BLaER1 (cell line): Measurements from ENCODE around the gene CIROP.

Source experiments
- H3K27ac ChIP-seq: shearing (Covaris generic); formaldehyde crosslinking; 2 replicates; pipeline ENCODE4 v1.8.1; 2022
- H3K27me3 ChIP-seq: shearing (Covaris generic); formaldehyde crosslinking; 2 replicates; pipeline ENCODE4 v1.8.1; 2022
- H3K36me3 ChIP-seq: shearing (Covaris generic); formaldehyde crosslinking; 2 replicates; pipeline ENCODE4 v1.8.1; 2022
- H3K4me1 ChIP-seq: shearing (Covaris generic); formaldehyde crosslinking; 2 replicates; pipeline ENCODE4 v1.8.1; 2022
- H3K4me2 ChIP-seq: shearing (Covaris generic); formaldehyde crosslinking; 2 replicates; pipeline ENCODE4 v1.8.1; 2022
- H3K4me3 ChIP-seq: shearing (Covaris generic); formaldehyde crosslinking; 2 replicates; pipeline ENCODE4 v1.8.1; 2022
- H3K9ac ChIP-seq: shearing (Covaris generic); formaldehyde crosslinking; 2 replicates; pipeline ENCODE4 v1.8.1; 2022
- H3K9me3 ChIP-seq: shearing (Covaris generic); formaldehyde crosslinking; 2 replicates; pipeline ENCODE4 v1.8.1; 2022
- H4K20me1 ChIP-seq: shearing (Covaris generic); formaldehyde crosslinking; 2 replicates; pipeline ENCODE4 v1.8.1; 2022
- Cebpa-rat ChIP-seq: shearing (Covaris generic); IDR thresholded peaks from 2 replicates; pipeline ENCODE4 v1.8.1; 2022

The CIROP gene

DNA sequence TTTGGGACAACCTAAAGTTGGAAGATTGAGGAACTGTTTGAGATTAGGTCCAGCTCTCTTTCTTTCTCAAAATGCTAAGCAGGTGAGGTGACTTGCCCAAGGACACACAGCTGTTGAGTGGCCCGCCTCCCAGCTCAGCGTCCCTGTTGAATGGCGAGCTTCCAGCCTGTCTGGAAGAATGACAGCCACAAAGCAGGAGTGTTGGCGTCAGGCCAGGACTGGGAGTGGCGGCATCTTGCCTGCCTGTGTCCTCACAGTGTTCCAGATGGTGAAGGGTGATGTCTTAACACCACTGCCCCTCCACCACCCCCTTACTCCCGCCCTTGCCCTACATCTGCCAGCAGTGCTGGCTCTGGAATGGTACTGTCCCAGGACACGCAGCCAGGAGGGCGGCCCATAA lies 18.6 kb upstream of the CIROP start:
- Histone ChIP-seq H3K4me3 (no peak overlapping the region), H3K4me2 (no peak overlapping the region), H3K9ac (no peak overlapping the region), H3K4me1 (peaks cover 42% of the 10 kb centered on the region), H3K27me3 (no peaks in the 10 kb centered on the region), H4K20me1 (no peaks in the 10 kb centered on the region), H3K27ac (no peak overlapping the region), H3K9me3 (no peaks in the 10 kb centered on the region), H3K36me3 (no peaks in the 10 kb centered on the region)
- TF ChIP-seq Cebpa-rat, result no peak

DNA sequence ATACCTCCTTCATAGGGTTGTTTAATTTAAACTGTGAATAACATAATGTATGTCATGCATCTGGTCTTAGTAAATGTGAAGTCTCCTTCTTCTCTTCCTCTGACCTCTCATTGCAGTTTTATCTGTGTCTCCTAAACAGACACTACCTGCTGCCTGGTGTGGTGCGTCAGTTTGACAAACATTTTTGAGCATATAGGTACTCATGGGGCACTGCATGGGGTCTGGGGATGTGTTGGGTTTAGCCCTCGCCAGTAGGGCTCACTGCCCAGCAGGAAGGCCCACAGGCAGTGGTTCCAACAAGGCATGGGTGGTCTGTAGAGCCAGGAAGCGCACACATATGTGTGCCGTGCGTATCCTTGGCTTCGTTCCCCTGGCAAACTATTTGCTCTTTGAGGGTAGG lies 17.3 kb upstream of the CIROP start:
- H3K9me3 ChIP-seq, result no peaks in the 10 kb centered on the region
- H3K27ac ChIP-seq, result no peak overlapping the region; the same call in 1 of the 2 replicates
- peaks cover 49% of the 10 kb centered on the region for H3K4me1 ChIP-seq
- H3K4me3 ChIP-seq, result no peak overlapping the region
- H3K36me3 ChIP-seq, result no peaks in the 10 kb centered on the region
- TF ChIP-seq Cebpa-rat, result no peak
- no peaks in the 10 kb centered on the region for H4K20me1 ChIP-seq
- 0 out of 2 replicates have a peak overlapping the region, but pooled peaks have one; percentile 99 for H3K4me2 ChIP-seq
- H3K27me3 ChIP-seq, result no peaks in the 10 kb centered on the region
- H3K9ac ChIP-seq, result no peak overlapping the region

DNA sequence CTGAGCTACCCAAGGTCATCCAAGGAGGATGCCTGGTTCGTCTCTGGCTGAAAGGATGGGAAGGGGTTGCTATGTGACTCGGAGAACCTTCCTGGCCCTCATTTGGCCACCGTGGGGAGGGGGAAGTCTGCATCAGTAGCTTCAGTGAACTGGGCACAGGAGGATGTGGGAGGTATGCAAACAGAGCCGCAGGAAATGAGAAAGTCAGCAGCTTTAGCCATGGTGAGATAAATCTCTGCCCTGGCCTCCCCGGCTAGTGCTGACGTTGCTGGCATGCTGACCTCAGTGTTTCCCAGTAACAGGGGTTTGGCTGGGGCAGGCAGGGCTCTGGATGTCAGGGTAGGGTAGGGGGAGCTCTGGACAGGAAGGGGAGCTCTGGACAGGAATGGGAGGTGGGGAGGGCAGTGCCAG lies 16.6 kb upstream of the CIROP start:
- Histone ChIP-seq H4K20me1 (no peaks in the 10 kb centered on the region), H3K4me3 (peak overlapping the region; percentile 32; the same call in 1 of the 2 replicates), H3K9me3 (no peaks in the 10 kb centered on the region), H3K27me3 (no peaks in the 10 kb centered on the region), H3K4me1 (peaks cover 51% of the 10 kb centered on the region), H3K9ac (peak overlapping the region; percentile 35; the same call in 1 of the 2 replicates), H3K27ac (peak overlapping the region; percentile 55), H3K36me3 (no peaks in the 10 kb centered on the region), H3K4me2 (peak overlapping the region; percentile 99)
- TF ChIP-seq Cebpa-rat, result no peak

DNA sequence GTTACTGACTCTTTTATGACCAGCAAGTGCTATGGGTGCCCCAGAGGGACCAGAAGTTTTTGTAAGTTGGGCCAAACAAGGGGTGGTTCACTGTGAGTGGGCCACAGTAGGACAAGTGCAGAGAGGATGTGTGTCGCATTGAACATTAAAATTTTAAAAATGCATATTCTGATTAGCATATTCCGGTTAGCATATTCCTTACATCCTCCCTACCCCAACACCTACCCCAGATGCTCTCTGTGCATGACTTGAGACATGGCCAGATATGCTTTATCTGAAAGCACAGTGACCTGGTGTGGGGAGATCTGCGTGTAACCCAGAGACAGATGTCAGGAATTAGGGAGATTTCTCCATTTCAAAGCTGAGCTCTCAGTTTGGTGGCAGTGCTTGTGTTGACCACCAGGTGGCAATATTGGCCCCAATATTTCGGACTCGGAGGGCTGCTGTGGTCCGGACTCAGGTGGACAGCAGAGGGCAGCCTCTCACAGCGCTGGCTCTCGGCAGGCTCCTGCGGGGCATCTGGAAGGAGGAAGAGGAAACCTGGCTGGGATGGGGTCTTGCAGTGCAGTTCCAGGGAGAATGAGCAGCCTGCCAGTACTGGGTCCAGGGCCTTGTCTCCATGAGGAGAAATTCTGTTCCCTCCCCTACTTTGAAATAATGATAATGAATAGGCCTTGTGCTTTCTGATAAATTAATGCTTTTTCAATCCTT lies 15.9 kb upstream of the CIROP start:
- H3K4me2 ChIP-seq, result peak overlapping the region; percentile 99
- H3K4me3 ChIP-seq, result peak overlapping the region; percentile 54; the same call in 1 of the 2 replicates
- H4K20me1 ChIP-seq, result no peaks in the 10 kb centered on the region
- no peak for TF ChIP-seq Cebpa-rat
- H3K27me3 ChIP-seq, result no peaks in the 10 kb centered on the region
- peak overlapping the region; percentile 90 for H3K27ac ChIP-seq
- no peaks in the 10 kb centered on the region for H3K9me3 ChIP-seq
- H3K9ac ChIP-seq, result peak overlapping the region; percentile 76
- H3K36me3 ChIP-seq, result no peaks in the 10 kb centered on the region
- H3K4me1 ChIP-seq, result peaks cover 53% of the 10 kb centered on the region

DNA sequence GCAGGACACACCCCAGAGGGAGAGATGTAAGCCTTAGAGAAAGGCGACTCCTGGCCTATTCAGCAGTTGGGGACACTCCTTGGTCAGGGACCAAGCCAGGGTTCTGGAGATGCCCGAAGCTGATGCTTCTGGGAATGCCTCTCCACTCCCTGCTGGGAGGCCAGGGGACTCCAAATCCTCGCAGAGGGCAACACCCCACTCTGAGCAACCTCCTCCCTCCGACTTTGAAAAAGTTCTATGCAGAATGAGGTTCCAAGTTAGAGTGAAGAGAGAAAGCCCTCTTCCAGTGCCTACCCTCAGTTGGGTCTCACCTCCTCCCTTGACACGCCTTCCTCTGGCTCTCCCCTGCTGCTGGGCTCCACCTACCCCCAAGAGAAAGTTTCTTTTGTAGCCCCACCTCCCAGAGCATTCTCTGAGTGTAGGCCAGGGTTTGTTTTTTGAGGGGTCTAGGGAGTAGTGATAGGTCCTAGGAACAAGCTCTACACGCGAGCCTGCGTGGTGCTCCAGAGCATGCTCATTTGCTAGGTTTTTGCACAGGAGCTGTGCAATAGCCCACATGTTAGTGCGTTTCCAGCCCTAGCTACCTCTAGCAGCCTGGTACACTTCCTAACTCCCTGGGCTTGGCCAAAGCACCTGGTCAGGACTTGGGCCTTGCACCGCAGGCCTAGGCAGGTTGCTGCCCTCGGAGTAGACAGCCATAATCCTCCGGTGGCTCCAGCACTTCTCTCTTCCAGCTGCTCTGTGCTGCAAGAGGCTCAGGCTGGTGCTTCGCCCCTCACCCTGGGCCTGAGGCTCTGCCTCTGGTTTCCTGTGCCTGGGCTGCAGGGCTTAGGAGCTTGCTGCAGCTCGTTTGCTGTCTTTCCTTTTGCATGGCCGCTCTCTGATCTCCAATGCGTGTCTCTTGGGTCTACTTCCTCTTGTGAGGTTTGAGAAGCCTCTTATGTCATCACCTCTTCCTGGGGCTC lies 14.9 kb upstream of the CIROP start:
- Histone ChIP-seq H3K4me2 (peak overlapping the region; percentile 99), H3K4me3 (peak overlapping the region; percentile 54), H3K9ac (peak overlapping the region; percentile 76)

DNA sequence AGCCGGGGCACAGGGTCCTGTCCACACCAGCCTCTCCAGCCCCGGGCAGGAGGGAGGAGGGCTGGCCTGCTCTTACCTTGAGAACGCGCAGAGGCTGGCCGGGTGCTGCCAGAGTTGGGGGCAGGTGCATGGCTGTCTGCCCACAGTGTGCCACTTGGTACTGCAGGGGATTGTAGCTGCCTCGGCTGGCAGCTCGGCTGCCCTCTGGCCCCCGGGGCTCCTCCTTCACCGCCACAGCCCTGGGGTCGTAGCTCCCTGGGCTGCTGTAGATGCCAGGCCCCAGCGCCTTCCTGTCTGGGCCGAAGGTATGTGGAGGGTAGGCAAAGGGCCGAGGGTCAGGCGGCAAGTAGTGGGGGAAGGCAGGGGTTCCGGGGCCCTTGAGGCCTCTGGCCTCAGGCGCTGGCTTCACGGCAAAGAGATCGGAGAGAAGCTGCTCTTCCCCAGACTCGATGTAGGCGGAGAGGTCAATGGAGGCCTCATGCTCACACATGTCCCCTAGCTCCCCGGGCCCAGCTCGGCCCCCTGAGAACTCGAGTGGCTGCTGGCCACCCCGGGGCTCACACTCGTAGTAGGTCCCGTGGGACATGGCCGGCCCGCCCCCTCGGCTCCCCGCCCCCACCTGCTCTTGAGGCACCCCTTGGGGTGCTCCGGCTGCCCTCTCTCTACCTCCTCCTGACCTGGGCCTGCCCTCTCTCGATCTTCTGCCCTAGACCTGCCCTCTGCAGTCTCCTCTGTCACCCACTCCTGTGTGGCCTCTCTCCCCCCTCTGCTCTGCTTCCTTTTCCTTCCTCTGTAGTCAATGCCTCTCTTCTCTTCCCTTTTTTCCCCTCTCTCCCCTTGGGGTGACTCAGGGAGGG lies 13.9 kb upstream of the CIROP start, which contains the start of gene CEBPE:
Gene CEBPE, minus strand, starts transcription at position 750 of the 857 bp plus-strand sequence. Its CDS starts 164 bp downstream, at position 586.
- peaks cover 64% of the 10 kb centered on the region for H3K4me1 ChIP-seq
- H3K4me2 ChIP-seq, result peak within 1 kb of the TSS; percentile 99

More for the DNA sequence above, 14.9 kb upstream of the CIROP start:
- Histone ChIP-seq H3K4me1 (peaks cover 63% of the 10 kb centered on the region), H3K9me3 (no peaks in the 10 kb centered on the region), H3K27me3 (no peaks in the 10 kb centered on the region), H4K20me1 (no peaks in the 10 kb centered on the region), H3K36me3 (no peaks in the 10 kb centered on the region), H3K27ac (peak overlapping the region; percentile 90)
- TF ChIP-seq Cebpa-rat, result no peak

DNA sequence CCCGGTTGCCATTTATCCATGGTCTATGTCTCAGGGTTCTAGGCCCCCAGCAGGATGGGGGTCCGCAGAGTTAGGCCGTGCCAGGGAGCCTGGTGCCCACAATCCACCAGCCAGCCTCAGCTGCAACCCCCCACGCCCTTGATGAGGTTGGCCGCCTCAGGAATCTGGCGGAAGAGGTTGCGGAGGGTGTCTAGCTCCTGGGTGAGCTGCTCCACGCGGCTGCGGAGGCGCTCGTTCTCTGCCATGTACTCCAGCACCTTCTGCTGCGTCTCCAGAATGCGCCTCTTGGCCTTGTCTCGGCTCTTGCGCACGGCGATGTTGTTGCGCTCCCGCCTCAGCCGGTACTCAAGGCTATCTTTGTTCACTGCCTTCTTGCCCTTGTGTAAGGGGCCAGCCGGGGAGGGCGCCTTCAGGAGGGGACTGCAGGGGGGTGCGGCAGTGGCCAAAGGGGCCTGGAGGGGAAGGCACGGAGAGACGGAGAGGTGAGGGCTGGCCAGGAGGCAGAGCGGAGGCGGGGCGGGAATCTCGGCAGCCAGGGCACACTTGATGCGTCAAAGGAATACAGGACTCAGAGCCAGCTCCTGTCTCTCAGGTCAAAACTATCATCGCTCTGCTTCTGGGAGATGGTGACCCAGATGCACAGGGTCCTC lies 12.7 kb upstream of the CIROP start:
- Histone ChIP-seq H3K4me1 (peaks cover 64% of the 10 kb centered on the region), H3K27ac (peak overlapping the region; percentile 90), H3K9me3 (no peaks in the 10 kb centered on the region), H3K9ac (peak overlapping the region; percentile 76; the same call in 1 of the 2 replicates), H3K4me2 (peak overlapping the region; percentile 99), H3K27me3 (no peaks in the 10 kb centered on the region), H3K4me3 (no peak overlapping the region), H4K20me1 (no peaks in the 10 kb centered on the region), H3K36me3 (no peaks in the 10 kb centered on the region)
- TF ChIP-seq Cebpa-rat, result no peak

More for the DNA sequence above, 13.9 kb upstream of the CIROP start, which contains the start of gene CEBPE:
- Histone ChIP-seq H3K27me3 (no peaks in the 10 kb centered on the region), H3K4me3 (peak within 1 kb of the TSS; percentile 54), H4K20me1 (no peaks in the 10 kb centered on the region), H3K9ac (peak within 1 kb of the TSS; percentile 76), H3K36me3 (no peaks in the 10 kb centered on the region), H3K9me3 (no peaks in the 10 kb centered on the region), H3K27ac (peak within 1 kb of the TSS; percentile 90)
- TF ChIP-seq Cebpa-rat, result no peak

DNA sequence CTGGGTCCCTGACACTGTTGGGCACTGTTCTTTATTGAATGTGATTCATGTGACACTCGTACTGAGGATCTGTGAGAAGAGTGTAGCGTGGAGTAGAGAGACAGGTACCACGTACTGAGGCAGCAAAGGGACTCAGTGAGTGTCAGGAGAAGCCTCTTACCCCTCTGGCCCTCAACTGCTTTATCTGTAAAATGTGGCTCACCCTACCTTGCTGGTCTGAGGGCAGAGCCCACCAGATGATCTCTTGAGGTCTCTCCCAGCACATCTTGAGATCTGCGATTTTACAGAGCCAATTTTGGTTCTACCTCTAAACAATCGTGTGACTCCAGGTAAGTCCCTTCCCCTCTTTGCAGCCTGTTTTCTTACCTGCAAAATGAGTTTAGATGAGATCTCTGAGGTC lies 11.1 kb upstream of the CIROP start:
- Histone ChIP-seq H4K20me1 (no peaks in the 10 kb centered on the region), H3K4me1 (peaks cover 54% of the 10 kb centered on the region), H3K9ac (no peak overlapping the region), H3K9me3 (no peaks in the 10 kb centered on the region), H3K4me2 (no peak overlapping the region), H3K27ac (no peak overlapping the region), H3K36me3 (no peaks in the 10 kb centered on the region), H3K4me3 (no peak overlapping the region), H3K27me3 (no peaks in the 10 kb centered on the region)
- no peak for TF ChIP-seq Cebpa-rat
